ENCODE measurements around the gene HSPA5.

The HSPA5 gene

DNA sequence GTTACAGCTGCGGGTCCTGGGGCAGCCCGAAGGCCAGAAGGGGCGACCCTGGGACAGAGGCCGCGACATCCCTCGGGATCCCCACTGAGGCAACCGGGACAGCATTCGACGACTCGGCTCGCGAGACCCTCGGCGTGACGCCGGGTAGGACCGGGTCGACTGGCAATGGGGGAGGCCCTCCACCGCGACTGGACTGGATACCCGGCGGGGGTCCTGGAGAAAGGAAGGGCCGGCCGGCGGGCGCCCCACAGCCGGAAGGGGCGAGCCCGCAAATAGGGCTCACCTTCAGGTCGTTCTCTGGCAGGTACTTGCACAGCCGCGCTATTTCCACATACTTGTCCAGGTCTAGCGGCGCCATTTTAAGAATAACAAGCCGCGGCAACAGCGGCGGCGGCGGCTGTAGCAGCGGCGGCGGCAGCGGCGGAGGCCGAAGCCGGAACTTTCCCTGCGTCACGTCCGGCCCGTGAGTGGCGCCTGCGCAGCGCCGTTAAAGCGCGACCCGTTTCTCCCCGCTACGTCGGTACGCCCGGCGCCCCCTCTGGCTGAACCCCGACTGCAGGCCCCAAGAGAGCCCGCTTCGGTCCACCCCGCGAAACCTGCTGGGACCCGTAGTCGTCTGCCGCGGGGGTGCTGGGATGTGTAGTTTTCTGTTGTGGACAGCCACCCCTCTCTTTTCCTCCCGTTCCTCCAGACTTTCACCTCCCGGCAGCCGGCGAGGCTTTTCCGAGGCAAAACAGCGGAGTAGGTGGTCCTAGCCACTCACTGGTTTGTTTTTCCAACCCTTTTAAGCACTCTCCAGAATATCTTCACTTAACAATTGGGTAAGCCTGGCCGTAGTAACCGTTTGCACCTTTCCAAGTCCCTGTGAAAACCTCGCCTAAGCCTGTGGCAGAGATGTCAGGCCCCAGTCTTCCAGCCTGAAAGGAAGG is 51.5 kb downstream of the HSPA5 start, which contains the start of gene PPP6C:
Gene PPP6C (minus strand): TSS at position 443 of the 929 bp plus-strand sequence. CDS start 85 bp downstream, at position 358.
- FAIRE-seq: no peak

GRCh38 chr9:125189011-125189360 is 52.2 kb downstream of the HSPA5 start:
- FAIRE-seq: no peak
